Thymus (tissue), 11 donors: ENCODE measurements around the gene SNORC. TPM values are rescaled to one million over a fixed set of nuclear protein-coding genes. Genes with fewer than 3 reads are reported as not detected.

Source experiments
- DNase-seq, 9 donors: peaks; one replicate each; pipeline ENCODE4 v3.0.0-alpha.2; 2013; ENCODE audit warnings: low spot score in 9 of 9, low read depth in 6 of 9, missing footprints in 1 of 9
- H3K27ac ChIP-seq, 2 donors: one replicate each; pipeline ENCODE4 v1.5.1; 2013; ENCODE audit warnings: control low read depth in 1 of 2, low read depth in 1 of 2, low read length in 1 of 2, mild to moderate bottlenecking in 1 of 2, moderate library complexity in 1 of 2
- H3K27me3 ChIP-seq, 2 donors: one replicate each; pipeline ENCODE4 v1.5.1; 2013; ENCODE audit warnings: low read length in 1 of 2; ENCODE audit not compliant: control insufficient read depth in 2 of 2, insufficient read depth in 1 of 2
- H3K36me3 ChIP-seq, 2 donors: one replicate each; pipeline ENCODE4 v1.5.1; 2013; ENCODE audit warnings: low read length in 1 of 2, mild to moderate bottlenecking in 1 of 2, moderate library complexity in 1 of 2; ENCODE audit not compliant: control insufficient read depth in 2 of 2, insufficient read depth in 2 of 2
- H3K4me1 ChIP-seq, 2 donors: one replicate each; pipeline ENCODE4 v1.5.1; 2013; ENCODE audit warnings: low read length in 2 of 2; ENCODE audit not compliant: control insufficient read depth in 2 of 2, insufficient read depth in 2 of 2
- H3K4me3 ChIP-seq, 2 donors: one replicate each; pipeline ENCODE4 v1.5.1; 2013; ENCODE audit warnings: low read length in 2 of 2, control low read depth in 1 of 2, mild to moderate bottlenecking in 1 of 2
- H3K9me3 ChIP-seq, 2 donors: one replicate each; pipeline ENCODE4 v1.5.1; 2013; ENCODE audit warnings: low read length in 1 of 2, mild to moderate bottlenecking in 1 of 2; ENCODE audit not compliant: control insufficient read depth in 2 of 2, insufficient read depth in 1 of 2
- WGBS: extraction: QIAGEN DNeasy Blood & Tissue Kit; methylation state at CpG from one replicate; pipeline ENCODE4 v1.1.7; 2013; 5-methylcytosine and 5-hydroxymethylcytosine counted together
- polyA plus RNA-seq: library from polyadenylated mRNA; stranded (reverse); fragments of 200-250 nt; gene quantifications from one replicate; pipeline ENCODE4 v1.2.3, GENCODE V29; 2013
- total RNA-seq: library from RNA; stranded (reverse); fragments of 120-200 nt; gene quantifications from one replicate; pipeline ENCODE4 v1.2.4, GENCODE V29; 2013
- donor health status: healthy.

The SNORC gene
- total and polyA plus RNA-seq, 2 donors, result 1.4 to 5.0 TPM

- H3K36me3 ChIP-seq, result peaks cover 33 to 38% of the 10 kb centered on the region in 2 donors
- no peaks in the 10 kb centered on the region for H3K27me3 ChIP-seq
- H3K4me3 ChIP-seq, result no peak overlapping the region
- no peaks in the 10 kb centered on the region for H3K9me3 ChIP-seq
- H3K4me1 ChIP-seq, result no peaks in the 10 kb centered on the region
- DNase-seq, result no peak
- no peak overlapping the region for H3K27ac ChIP-seq
- 99% methylated on average over 9 of the region's 9 CpGs for WGBS
These were observed 9.3 kb upstream of the SNORC start for GRCh38 chr2:232860593-232861241.

- H3K36me3 ChIP-seq, result peaks cover 32 to 33% of the 10 kb centered on the region in 2 donors
- no peak overlapping the region for H3K27ac ChIP-seq
- no peaks in the 10 kb centered on the region for H3K27me3 ChIP-seq
- H3K4me1 ChIP-seq, result no peaks in the 10 kb centered on the region
- no peak for DNase-seq
- no peaks in the 10 kb centered on the region for H3K9me3 ChIP-seq
- 99% methylated on average over 5 of the region's 5 CpGs for WGBS
- no peak overlapping the region for H3K4me3 ChIP-seq
These were observed 8.7 kb upstream of the SNORC start for GRCh38 chr2:232861353-232861752.

DNA sequence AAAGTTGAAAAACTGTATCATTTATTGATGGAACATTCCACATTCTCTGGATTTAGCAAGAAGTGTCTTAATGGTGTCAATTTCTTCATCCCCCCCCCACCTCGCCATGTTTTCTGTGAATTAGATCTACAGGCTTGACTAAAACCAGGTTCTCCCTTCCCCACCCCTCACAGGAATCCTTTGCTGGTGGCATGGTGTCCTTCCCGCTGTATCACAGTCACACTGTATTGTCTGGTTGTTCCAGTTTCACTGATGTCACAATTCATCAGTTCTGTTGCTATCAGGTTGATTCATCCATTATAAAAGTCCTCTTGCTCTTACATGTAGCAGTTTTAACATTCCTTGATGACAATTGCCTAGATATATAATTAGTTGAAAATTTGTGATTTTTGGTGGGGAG is 6.1 kb upstream of the SNORC start:
- no peak for DNase-seq
- no peaks in the 10 kb centered on the region for H3K4me1 ChIP-seq
- H3K27me3 ChIP-seq, result no peaks in the 10 kb centered on the region
- WGBS, result 97% methylated on average over 2 of the region's 2 CpGs
- H3K4me3 ChIP-seq, result no peak overlapping the region
- no peak overlapping the region for H3K27ac ChIP-seq
- no peaks in the 10 kb centered on the region for H3K9me3 ChIP-seq
- H3K36me3 ChIP-seq, result peaks cover 6 to 10% of the 10 kb centered on the region in 2 donors

- H3K36me3 ChIP-seq, result peaks cover 0 to under 1% of the 10 kb centered on the region in 2 donors
- peaks cover 0 to 2% of the 10 kb centered on the region in 2 donors for H3K9me3 ChIP-seq
- H3K27ac ChIP-seq, result no peak overlapping the region
- no peaks in the 10 kb centered on the region for H3K4me1 ChIP-seq
- no peaks in the 10 kb centered on the region for H3K27me3 ChIP-seq
- 99% methylated on average over 1 of the region's 1 CpG for WGBS
- no peak for DNase-seq
- no peak overlapping the region for H3K4me3 ChIP-seq
These were observed 4.9 kb upstream of the SNORC start for GRCh38 chr2:232865165-232865564.

GRCh38 chr2:232866104-232866503 is 4.0 kb upstream of the SNORC start:
- Histone ChIP-seq H3K36me3 (no peaks in the 10 kb centered on the region), H3K4me1 (no peaks in the 10 kb centered on the region), H3K9me3 (peaks cover 0 to 5% of the 10 kb centered on the region in 2 donors), H3K27ac (no peak overlapping the region), H3K27me3 (no peaks in the 10 kb centered on the region), H3K4me3 (no peak overlapping the region)
- 86% methylated on average over 4 of the region's 4 CpGs for WGBS
- DNase-seq, result no peak

DNA sequence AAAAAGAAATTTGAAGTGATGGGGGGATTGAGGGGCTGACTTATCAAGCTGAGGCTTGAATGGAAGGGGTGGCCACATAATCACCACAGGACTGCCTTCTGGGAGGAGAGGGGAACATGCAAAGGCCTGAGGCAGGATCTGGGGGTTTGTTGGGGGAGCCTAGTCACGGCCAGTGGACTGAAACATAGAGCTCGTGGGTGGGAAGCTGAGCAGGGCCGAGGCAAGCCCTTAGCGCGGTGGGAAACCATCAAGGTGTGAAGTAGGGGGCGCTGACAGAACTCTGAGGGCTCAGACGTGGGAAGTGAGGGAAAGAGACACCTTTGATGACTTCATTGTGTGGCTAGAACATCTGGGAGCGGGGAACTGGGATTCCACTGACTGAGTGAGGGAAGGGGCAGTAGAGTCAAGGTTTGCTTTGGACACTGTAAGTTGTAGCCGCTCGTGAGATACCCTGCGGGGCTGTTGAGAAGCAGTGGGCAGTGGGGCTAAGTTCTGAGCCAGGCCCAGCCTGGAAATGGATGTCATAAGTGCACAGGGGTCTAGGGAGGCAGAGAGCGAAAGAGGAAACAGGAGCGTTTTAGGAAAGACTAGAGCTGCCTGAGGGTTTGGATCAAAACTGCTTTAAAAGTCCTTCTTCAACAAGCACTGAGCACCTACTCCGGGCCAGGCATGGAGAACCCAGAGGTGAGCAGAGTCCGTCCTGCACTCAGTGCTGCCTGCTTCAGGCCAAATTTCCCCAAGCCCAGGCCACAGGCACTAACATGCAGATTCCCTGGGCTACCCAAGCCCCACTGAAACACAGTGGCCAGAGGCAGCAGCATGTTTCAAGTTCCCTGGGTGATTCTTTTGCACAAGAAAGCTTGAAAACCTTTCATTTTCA is 686 bp upstream of the SNORC start:
- Histone ChIP-seq H3K4me1 (peaks cover 0 to 5% of the 10 kb centered on the region in 2 donors), H3K27me3 (no peaks in the 10 kb centered on the region), H3K36me3 (no peaks in the 10 kb centered on the region), H3K4me3 (no peak overlapping the region), H3K9me3 (peaks cover 0 to 5% of the 10 kb centered on the region in 2 donors), H3K27ac (no peak overlapping the region)
- 83% methylated on average over 15 of the region's 15 CpGs for WGBS
- DNase-seq, result no peak

- Histone ChIP-seq H3K4me3 (no peak overlapping the region), H3K4me1 (peaks cover 0 to 8% of the 10 kb centered on the region in 2 donors), H3K9me3 (peaks cover 2 to 5% of the 10 kb centered on the region in 2 donors), H3K27ac (no peak overlapping the region), H3K27me3 (peaks cover 6 to 15% of the 10 kb centered on the region in 2 donors), H3K36me3 (no peaks in the 10 kb centered on the region)
- no peak for DNase-seq
- WGBS, result 94% methylated on average over 17 of the region's 17 CpGs
These were observed 805 bp downstream of the SNORC start for GRCh38 chr2:232870766-232871371.

DNA sequence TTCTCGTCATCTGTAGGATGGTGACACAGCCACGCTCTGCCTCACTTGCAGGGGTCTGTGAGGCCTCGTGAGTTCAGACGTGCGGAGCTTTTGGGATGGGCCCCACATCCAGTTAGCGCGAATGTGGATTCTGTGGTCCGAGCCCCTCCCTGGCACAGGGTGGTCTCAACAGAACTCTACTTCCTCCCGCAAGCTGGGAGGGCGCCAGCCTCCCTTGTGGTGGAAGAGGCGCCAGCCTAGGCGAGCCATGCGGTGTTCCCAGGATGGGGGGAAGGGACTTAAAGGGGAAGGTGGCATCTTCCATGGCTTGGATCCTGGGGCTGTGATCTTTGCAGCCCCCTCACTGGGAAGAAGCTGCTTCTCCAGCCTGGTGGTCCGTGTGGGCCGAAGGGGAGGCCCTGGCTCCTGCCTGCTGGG is 1.4 kb downstream of the SNORC start:
- peaks cover 2 to 8% of the 10 kb centered on the region in 2 donors for H3K4me1 ChIP-seq
- peaks cover 2 to 5% of the 10 kb centered on the region in 2 donors for H3K9me3 ChIP-seq
- DNase-seq, result no peak
- 53% methylated on average over 15 of the region's 15 CpGs for WGBS
- peaks cover 11 to 19% of the 10 kb centered on the region in 2 donors for H3K27me3 ChIP-seq
- H3K27ac ChIP-seq, result no peak overlapping the region
- no peak overlapping the region for H3K4me3 ChIP-seq
- H3K36me3 ChIP-seq, result no peaks in the 10 kb centered on the region
